Thyroid gland (tissue), 4 donors: ENCODE results near the gene SNRNP27.

ENCODE experiments used
- CTCF ChIP-seq, 6 experiments: fragments of 200-600 bp in 3 of 6; fragments of 450-650 bp in 3 of 6; sonication (generic) in 3 of 6; IDR thresholded peaks; one replicate each; pipeline ENCODE4 v1.5.1; 2016 to 2019; ENCODE audit warnings: antibody characterized with exemption in 6 of 6, mild to moderate bottlenecking in 2 of 6, inconsistent platforms in 1 of 6, moderate library complexity in 1 of 6
- POLR2A ChIP-seq, 2 donors: fragments of 450-650 bp; IDR thresholded peaks; one replicate each; pipeline ENCODE4 v1.6.1; 2017; ENCODE audit warnings: antibody characterized with exemption in 2 of 2, mild to moderate bottlenecking in 2 of 2, moderate library complexity in 1 of 2

- TF ChIP-seq CTCF (IDR thresholded peaks at IDR 0.05) (no peak), POLR2A (IDR thresholded peaks at IDR 0.05) (no peak)
These were observed 46.5 kb upstream of the SNRNP27 start for GRCh38 chr2:69847068-69847828.
